H1 (cell line): Measurements from ENCODE around the gene SPPL3.

Source experiments
- ATF3 ChIP-seq: IDR thresholded peaks from 2 replicates; pipeline ENCODE4 v1.6.1; 2011; ENCODE audit warnings: low read depth, mild to moderate bottlenecking, low read length; ENCODE audit not compliant: insufficient read depth
- BRCA1 ChIP-seq: IDR thresholded peaks from 2 replicates; pipeline ENCODE4 v1.6.1; 2012; ENCODE audit warnings: low read depth, low read length, improper control_type of control experiment
- CEBPB ChIP-seq: IDR thresholded peaks from 2 replicates; pipeline ENCODE4 v1.6.1; 2012; ENCODE audit warnings: low read depth, low read length
- CHD2 ChIP-seq: IDR thresholded peaks from 2 replicates; pipeline ENCODE4 v1.6.1; 2012; ENCODE audit warnings: low read length, improper control_type of control experiment
- CTBP2 ChIP-seq: IDR thresholded peaks from 2 replicates; pipeline ENCODE4 v1.7.0; 2011; ENCODE audit warnings: borderline replicate concordance, mild to moderate bottlenecking, moderate library complexity, mixed read lengths, low read length; ENCODE audit not compliant: insufficient read depth, insufficient read length
- EP300 ChIP-seq, 2 experiments: IDR thresholded peaks; 1 replicate in 1 of 2; 2 replicates in 1 of 2; pipeline ENCODE4 v1.6.1; 2011 to 2012; ENCODE audit warnings: low read depth in 2 of 2, low read length in 2 of 2, mild to moderate bottlenecking in 2 of 2, borderline replicate concordance in 1 of 2, inconsistent platforms in 1 of 2, moderate library complexity in 1 of 2
- GABPA ChIP-seq: IDR thresholded peaks from 2 replicates; pipeline ENCODE4 v1.6.1; 2011; ENCODE audit warnings: mild to moderate bottlenecking, low read length, moderate library complexity, borderline replicate concordance; ENCODE audit not compliant: insufficient read depth
- NRF1 ChIP-seq: IDR thresholded peaks from 2 replicates; pipeline ENCODE4 v1.6.1; 2011; ENCODE audit warnings: mild to moderate bottlenecking, low read depth, low read length, improper control_type of control experiment
- PHF8 ChIP-seq: fragments of 200-600 bp; sonication (generic); conservative IDR thresholded peaks from 2 replicates; pipeline ENCODE4 v1.7.1; 2012; ENCODE audit warnings: low read depth, mild to moderate bottlenecking, inconsistent platforms, low read length, moderate library complexity
- POLR2AphosphoS5 ChIP-seq: IDR thresholded peaks from 2 replicates; pipeline ENCODE4 v1.6.1; 2011; ENCODE audit warnings: low read depth, low read length
- TAF1 ChIP-seq: IDR thresholded peaks from 2 replicates; pipeline ENCODE4 v1.6.1; 2011; ENCODE audit warnings: mild to moderate bottlenecking, low read depth, low read length
- TCF12 ChIP-seq: IDR thresholded peaks from 2 replicates; pipeline ENCODE4 v1.6.1; 2011; ENCODE audit warnings: low read depth, mild to moderate bottlenecking, low read length
- ZNF274 ChIP-seq: IDR thresholded peaks from 2 replicates; pipeline ENCODE4 v1.7.0; 2012; ENCODE audit warnings: low read length, borderline replicate concordance; ENCODE audit errors: extremely low read depth
- TF ChIP-seq, protein P1 (sequence below), 3 experiments: IDR thresholded peaks; 1 replicate in 2 of 3; 2 replicates in 1 of 3; pipeline versions ENCODE4 v1.5.1 to v1.6.1; 2011; ENCODE audit warnings: low read length in 3 of 3, mild to moderate bottlenecking in 3 of 3, inconsistent platforms in 2 of 3, low read depth in 1 of 3, moderate library complexity in 1 of 3; ENCODE audit not compliant: insufficient read depth in 1 of 3; ENCODE audit errors: control extremely low read depth in 1 of 3

DNA sequence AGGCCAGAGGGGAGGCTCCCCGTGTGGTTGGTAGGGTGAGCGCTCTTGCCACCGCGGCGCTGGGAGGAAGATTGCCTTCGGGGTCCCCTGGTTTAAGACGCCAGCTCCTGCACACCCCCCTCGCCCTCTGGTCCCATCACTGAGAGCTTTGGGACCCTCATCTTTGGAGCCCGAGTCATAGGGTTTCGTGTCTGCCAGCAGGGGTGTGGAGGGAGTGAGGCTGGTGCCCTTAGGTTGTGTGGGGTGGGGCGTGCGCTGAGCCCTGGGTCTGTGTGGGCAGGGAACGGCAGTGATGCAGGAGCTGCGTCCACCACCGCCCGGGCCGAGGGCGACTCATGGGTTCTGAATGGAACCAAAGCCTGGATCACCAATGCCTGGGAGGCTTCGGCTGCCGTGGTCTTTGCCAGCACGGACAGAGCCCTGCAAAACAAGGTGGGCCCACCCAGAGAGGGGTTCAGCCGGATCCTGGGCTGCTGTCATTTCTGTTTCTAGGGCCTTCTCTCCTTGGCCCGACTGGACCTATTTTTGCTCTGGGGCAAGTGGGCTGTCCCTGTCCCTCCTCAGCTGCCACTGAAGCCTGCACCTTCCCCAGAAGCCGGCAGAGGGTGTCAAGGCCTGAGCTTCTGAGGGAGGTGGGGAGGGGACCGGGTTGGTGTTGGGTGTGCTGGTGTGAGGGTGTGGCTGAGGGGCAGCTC, 166.5 kb downstream of the SPPL3 start:
- TF ChIP-seq, protein P1, sequence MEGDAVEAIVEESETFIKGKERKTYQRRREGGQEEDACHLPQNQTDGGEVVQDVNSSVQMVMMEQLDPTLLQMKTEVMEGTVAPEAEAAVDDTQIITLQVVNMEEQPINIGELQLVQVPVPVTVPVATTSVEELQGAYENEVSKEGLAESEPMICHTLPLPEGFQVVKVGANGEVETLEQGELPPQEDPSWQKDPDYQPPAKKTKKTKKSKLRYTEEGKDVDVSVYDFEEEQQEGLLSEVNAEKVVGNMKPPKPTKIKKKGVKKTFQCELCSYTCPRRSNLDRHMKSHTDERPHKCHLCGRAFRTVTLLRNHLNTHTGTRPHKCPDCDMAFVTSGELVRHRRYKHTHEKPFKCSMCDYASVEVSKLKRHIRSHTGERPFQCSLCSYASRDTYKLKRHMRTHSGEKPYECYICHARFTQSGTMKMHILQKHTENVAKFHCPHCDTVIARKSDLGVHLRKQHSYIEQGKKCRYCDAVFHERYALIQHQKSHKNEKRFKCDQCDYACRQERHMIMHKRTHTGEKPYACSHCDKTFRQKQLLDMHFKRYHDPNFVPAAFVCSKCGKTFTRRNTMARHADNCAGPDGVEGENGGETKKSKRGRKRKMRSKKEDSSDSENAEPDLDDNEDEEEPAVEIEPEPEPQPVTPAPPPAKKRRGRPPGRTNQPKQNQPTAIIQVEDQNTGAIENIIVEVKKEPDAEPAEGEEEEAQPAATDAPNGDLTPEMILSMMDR (IDR thresholded peaks at IDR 0.05; ENCODE audit: control extremely low read depth in 1 of 3, insufficient read depth in 1 of 3, low read depth in 1 of 3, low read length in 3 of 3): peak; percentile 53 to 70 (median 61)
- TF ChIP-seq TCF12: no peak
- no peak for TF ChIP-seq GABPA
- TF ChIP-seq CHD2: no peak
- TF ChIP-seq TAF1: no peak
- no peak for TF ChIP-seq NRF1
- TF ChIP-seq CEBPB: no peak
- TF ChIP-seq CTBP2: no peak
- no peak for TF ChIP-seq ZNF274
- TF ChIP-seq PHF8: no peak
- TF ChIP-seq BRCA1: no peak
- TF ChIP-seq EP300 (IDR thresholded peaks at IDR 0.05; ENCODE audit: borderline replicate concordance in 1 of 2, low read depth in 2 of 2, low read length in 2 of 2): no peak
- TF ChIP-seq ATF3: no peak
- no peak for TF ChIP-seq POLR2AphosphoS5
